Measurements from ENCODE around the gene ATF7.

Gene ATF7

GRCh38 chr12:53463802-53464560 lies 162.2 kb downstream of the ATF7 start:
- DNase-seq (ENCODE audit: low read depth in 2 of 3, low spot score in 2 of 3), result no peak

GRCh38 chr12:53462935-53463334 lies 163.2 kb downstream of the ATF7 start:
- no peak for DNase-seq (ENCODE audit: low read depth in 2 of 3, low spot score in 2 of 3)

DNA sequence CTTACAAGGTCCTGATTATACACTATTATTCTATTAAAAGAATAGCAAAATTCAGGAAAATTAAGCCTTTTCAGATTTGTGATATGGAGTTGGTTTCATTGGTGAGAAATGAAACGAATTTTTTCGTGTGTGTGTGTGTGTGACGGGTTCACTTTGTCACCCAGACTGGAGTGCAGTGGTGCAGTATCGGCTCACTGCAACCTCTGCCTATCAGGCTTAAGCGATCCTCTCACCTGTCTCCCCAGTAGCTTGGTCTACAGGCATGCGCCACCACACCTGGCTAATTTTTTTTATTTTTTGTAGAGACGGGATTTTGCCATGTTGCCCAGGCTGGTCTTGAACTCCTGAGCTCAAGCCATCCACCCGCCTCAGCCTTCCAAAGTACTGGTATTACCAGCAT lies 164.6 kb downstream of the ATF7 start:
- no peak for DNase-seq (ENCODE audit: low read depth in 2 of 3, low spot score in 2 of 3)

DNA sequence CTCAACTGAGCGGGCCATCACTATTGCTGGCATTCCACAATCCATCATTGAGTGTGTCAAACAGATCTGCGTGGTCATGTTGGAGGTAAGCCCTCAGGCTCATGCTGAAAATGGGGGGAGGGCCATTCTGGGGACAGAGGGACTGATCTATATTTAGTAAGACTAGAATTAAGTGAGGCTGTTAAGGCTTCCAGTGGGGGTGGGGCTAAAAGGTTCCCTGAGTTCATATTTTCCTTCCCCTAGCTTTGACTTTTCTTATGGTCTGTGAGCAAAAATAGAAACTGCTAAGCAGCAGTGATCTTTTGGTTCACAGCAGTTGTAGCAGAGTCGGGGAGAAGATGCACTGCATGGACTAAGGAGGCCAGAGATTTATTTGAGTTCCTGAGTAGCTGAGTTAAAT lies 165.1 kb downstream of the ATF7 start:
- DNase-seq (ENCODE audit: low read depth in 2 of 3, low spot score in 2 of 3), result no peak

GRCh38 chr12:53459097-53459496 lies 167.1 kb downstream of the ATF7 start:
- DNase-seq (ENCODE audit: low read depth in 2 of 3, low spot score in 2 of 3), result no peak

Data from activated CD8-positive, alpha-beta memory T cell treated with anti-CD3 and anti-CD28 coated beads for 48 hours (primary cell).